Measurements from ENCODE around the gene JUP. TPM values are rescaled to one million over a fixed set of nuclear protein-coding genes. Genes with fewer than 3 reads are reported as not detected.

Gene JUP
- total RNA-seq, 2 donors from 2014 or later, result 146 to 266 TPM

DNA sequence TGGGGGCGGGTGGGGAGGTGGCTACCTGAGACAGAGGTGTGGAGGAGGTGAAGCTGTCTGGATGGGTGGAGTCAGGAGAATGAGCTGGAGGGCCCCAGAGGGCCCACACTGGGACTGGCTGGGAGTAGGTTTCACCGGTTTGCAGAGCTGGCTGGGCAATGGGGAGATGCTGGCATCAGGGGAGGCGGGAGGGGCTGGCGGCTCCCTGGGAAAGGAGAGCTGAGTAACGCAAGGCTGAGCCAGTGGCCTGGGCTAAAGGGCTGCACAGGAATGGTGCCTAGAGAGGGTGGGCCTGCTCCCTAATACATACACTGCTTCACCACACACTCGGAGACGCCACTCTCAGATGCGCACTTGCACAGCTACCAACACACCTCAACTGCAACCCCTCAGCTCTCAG, 12.9 kb upstream of the JUP start:
- 78% methylated on average over 8 of the region's 8 CpGs for WGBS
- Histone ChIP-seq H3K27me3 (replicated peaks; ENCODE audit: insufficient read depth) (no peaks in the 10 kb centered on the region), H3K36me3 (no peaks in the 10 kb centered on the region), H3K9me3 (no peaks in the 10 kb centered on the region), H3K4me3 (no peak overlapping the region), H3K27ac (no peak overlapping the region), H3K4me1 (replicated peaks) (peaks cover 4% of the 10 kb centered on the region)
- no peak for TF ChIP-seq POLR2A (IDR thresholded peaks at IDR 0.05)
- TF ChIP-seq, protein P1, sequence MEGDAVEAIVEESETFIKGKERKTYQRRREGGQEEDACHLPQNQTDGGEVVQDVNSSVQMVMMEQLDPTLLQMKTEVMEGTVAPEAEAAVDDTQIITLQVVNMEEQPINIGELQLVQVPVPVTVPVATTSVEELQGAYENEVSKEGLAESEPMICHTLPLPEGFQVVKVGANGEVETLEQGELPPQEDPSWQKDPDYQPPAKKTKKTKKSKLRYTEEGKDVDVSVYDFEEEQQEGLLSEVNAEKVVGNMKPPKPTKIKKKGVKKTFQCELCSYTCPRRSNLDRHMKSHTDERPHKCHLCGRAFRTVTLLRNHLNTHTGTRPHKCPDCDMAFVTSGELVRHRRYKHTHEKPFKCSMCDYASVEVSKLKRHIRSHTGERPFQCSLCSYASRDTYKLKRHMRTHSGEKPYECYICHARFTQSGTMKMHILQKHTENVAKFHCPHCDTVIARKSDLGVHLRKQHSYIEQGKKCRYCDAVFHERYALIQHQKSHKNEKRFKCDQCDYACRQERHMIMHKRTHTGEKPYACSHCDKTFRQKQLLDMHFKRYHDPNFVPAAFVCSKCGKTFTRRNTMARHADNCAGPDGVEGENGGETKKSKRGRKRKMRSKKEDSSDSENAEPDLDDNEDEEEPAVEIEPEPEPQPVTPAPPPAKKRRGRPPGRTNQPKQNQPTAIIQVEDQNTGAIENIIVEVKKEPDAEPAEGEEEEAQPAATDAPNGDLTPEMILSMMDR (IDR thresholded peaks at IDR 0.05), result no peak
- TF ChIP-seq POLR2AphosphoS5 (IDR thresholded peaks at IDR 0.05), result no peak
- DNase-seq (ENCODE audit: low spot score), result no peak
- intact Hi-C loops (cut with DNase I), result no loop called here

- Histone ChIP-seq H3K27me3 (replicated peaks; ENCODE audit: insufficient read depth) (no peaks in the 10 kb centered on the region), H3K27ac (no peak overlapping the region), H3K9me3 (no peaks in the 10 kb centered on the region), H3K4me1 (replicated peaks) (peaks cover 4% of the 10 kb centered on the region), H3K36me3 (no peaks in the 10 kb centered on the region), H3K4me3 (no peak overlapping the region)
- TF ChIP-seq, protein P1 (IDR thresholded peaks at IDR 0.05), result no peak
- TF ChIP-seq POLR2A (IDR thresholded peaks at IDR 0.05), result no peak
- TF ChIP-seq POLR2AphosphoS5 (IDR thresholded peaks at IDR 0.05), result no peak
- intact Hi-C loops (cut with DNase I), result no loop called here
- WGBS, result 83% methylated on average over 3 of the region's 3 CpGs
- DNase-seq (ENCODE audit: low spot score), result no peak
Measured at GRCh38 chr17:41797377-41797776, 10.9 kb upstream of the JUP start.

DNA sequence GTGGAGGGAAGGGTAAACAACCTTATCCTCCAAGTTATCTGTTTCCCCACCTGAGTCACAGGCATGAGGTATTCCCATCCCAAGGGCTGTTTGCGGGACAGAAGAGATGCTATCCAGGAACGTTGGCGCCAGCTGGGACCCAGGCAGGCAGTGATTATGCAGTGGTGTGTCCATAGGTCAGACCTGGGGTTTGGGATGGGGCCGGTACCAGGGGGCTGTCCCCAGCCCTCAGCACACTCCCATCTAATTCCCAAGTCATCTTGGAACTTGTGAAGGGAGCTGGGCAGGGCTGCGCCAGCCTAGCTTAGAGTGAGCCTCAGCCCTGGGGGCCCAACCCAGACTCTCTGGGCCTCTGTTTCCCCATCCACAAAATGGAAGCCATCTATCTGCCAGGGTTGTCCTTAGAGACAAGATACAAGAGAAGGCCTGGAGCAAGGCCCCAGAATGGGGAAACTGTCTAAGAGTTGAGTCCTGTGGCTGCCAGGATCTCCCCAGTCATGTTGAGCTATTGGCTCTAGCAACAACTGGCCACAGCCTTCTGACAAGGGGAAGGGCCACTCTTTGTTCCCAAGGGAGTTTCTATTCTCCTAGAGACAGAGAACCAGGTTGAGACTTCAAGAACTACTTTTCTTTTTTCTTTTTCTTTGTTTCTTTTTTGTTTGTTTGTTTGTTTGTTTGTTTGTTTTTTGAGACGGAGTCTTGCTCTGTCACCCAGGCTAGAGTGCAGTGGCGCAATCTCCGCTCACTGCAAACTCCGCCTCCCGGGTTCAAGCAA, 9.8 kb upstream of the JUP start:
- Histone ChIP-seq H3K4me1 (replicated peaks) (peaks cover 2% of the 10 kb centered on the region), H3K27me3 (replicated peaks; ENCODE audit: insufficient read depth) (no peaks in the 10 kb centered on the region), H3K9me3 (no peaks in the 10 kb centered on the region), H3K4me3 (no peak overlapping the region), H3K36me3 (no peaks in the 10 kb centered on the region), H3K27ac (no peak overlapping the region)
- TF ChIP-seq, protein P1 (IDR thresholded peaks at IDR 0.05), result no peak
- no peak for TF ChIP-seq POLR2A (IDR thresholded peaks at IDR 0.05)
- no peak for TF ChIP-seq POLR2AphosphoS5 (IDR thresholded peaks at IDR 0.05)
- no peak for DNase-seq (ENCODE audit: low spot score)
- 88% methylated on average over 10 of the region's 10 CpGs for WGBS
- intact Hi-C loops (cut with DNase I), result no loop called here

GRCh38 chr17:41794540-41794975, 8.0 kb upstream of the JUP start:
- Histone ChIP-seq H3K27ac (no peak overlapping the region), H3K4me3 (no peak overlapping the region), H3K4me1 (replicated peaks) (no peaks in the 10 kb centered on the region), H3K36me3 (no peaks in the 10 kb centered on the region), H3K27me3 (replicated peaks; ENCODE audit: insufficient read depth) (no peaks in the 10 kb centered on the region), H3K9me3 (no peaks in the 10 kb centered on the region)
- TF ChIP-seq, protein P1 (IDR thresholded peaks at IDR 0.05), result no peak
- intact Hi-C loops (cut with DNase I), result no loop called here
- WGBS, result 100% methylated on average over 5 of the region's 5 CpGs
- no peak for DNase-seq (ENCODE audit: low spot score)
